Ectodermal cell (in vitro differentiated cells): ENCODE data around the gene RPL13.

Experiments
- H3K27ac ChIP-seq: 2 replicates; pipeline ENCODE4 v1.7.0; 2013; ENCODE audit warnings: mild to moderate bottlenecking, low read depth, low read length; ENCODE audit not compliant: insufficient read depth, poor library complexity, severe bottlenecking
- H3K27me3 ChIP-seq: 2 replicates; pipeline ENCODE4 v1.7.0; 2013; ENCODE audit warnings: mild to moderate bottlenecking, low read length; ENCODE audit not compliant: insufficient read depth, control insufficient read depth, poor library complexity, severe bottlenecking
- H3K36me3 ChIP-seq: one replicate; pipeline ENCODE4 v1.7.0; 2013; ENCODE audit warnings: low read length; ENCODE audit not compliant: control insufficient read depth, insufficient read depth
- H3K4me1 ChIP-seq: one replicate; pipeline ENCODE4 v1.7.0; 2013; ENCODE audit warnings: low read length; ENCODE audit not compliant: control insufficient read depth, insufficient read depth
- H3K4me3 ChIP-seq: 2 replicates; pipeline ENCODE4 v1.7.0; 2013; ENCODE audit warnings: low read depth, low read length, control low read depth; ENCODE audit not compliant: insufficient read depth
- H3K9me3 ChIP-seq: 2 replicates; pipeline ENCODE4 v1.7.0; 2013; ENCODE audit warnings: mild to moderate bottlenecking, low read length, moderate library complexity; ENCODE audit not compliant: control insufficient read depth
- WGBS, 2 experiments: methylation state at CpG; one replicate each; pipeline ENCODE4 v1.1.7; 2013; ENCODE audit warnings: missing lambda C conversion rate in 2 of 2; 5-methylcytosine and 5-hydroxymethylcytosine counted together

RPL13 gene

DNA sequence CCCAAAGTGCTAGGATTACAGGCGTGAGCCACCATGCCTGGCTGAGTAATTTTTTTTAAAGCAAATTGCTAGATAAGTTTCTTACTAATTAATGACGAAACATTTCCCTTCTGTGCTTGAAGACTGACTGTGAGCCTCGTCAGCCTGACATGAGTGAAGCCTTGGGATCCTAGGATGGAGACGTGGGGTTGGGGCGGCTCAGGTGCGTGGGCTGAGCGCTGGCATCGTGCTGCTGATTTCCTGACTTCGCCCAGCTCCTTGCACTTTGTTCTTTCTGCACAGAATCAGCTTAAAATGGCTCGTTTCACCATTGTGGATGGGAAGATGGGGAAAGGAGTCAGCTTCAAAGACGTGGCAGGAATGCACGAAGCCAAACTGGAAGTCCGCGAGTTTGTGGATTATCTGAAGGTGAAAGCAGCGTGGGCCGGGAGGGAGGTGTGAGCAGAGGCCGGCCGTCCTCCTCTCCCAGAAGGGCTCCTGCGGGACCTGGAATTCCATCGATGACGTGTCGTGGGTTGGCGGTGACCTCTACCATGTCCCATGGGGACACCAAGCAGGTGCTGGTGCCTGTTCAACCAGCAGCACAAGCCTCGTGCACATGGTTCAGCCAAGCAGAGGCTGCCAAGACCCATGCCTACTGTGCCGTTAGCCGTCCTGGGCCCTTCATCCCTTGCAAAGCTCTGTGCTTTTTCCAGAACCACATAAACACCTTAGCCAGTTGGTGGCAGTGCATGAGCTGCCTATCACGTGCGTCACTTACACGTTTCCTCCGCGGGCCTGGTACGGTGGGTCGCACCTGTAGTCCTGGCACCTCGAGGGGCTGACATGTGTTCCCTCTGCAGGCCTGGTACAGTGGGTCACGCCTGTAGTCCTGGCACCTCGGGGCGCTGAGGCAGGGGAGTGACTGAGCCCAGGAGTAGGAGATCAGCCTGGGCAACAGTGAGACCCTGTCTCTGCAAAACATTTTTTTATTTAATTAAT is 29.8 kb upstream of the RPL13 start:
- Histone ChIP-seq H3K4me3 (no peak overlapping the region), H3K27ac (no peak overlapping the region), H3K36me3 (peaks cover 72% of the 10 kb centered on the region), H3K4me1 (no peaks in the 10 kb centered on the region), H3K9me3 (no peaks in the 10 kb centered on the region), H3K27me3 (no peaks in the 10 kb centered on the region)
- WGBS, 2 experiments, result 95% methylated on average over 37 of the region's 37 CpGs

- Histone ChIP-seq H3K4me3 (no peak overlapping the region), H3K36me3 (peaks cover 62% of the 10 kb centered on the region), H3K27me3 (no peaks in the 10 kb centered on the region), H3K27ac (no peak overlapping the region), H3K4me1 (no peaks in the 10 kb centered on the region), H3K9me3 (no peaks in the 10 kb centered on the region)
- 96% methylated on average over 31 of the region's 31 CpGs for WGBS, 2 experiments
Observed at GRCh38 chr16:89531821-89532526, 28.5 kb upstream of the RPL13 start.

GRCh38 chr16:89534252-89534756 is 26.2 kb upstream of the RPL13 start:
- 96 to 97% methylated on average over 11 of the region's 11 CpGs for WGBS, 2 experiments
- H3K4me3 ChIP-seq, result no peak overlapping the region
- H3K4me1 ChIP-seq, result no peaks in the 10 kb centered on the region
- no peaks in the 10 kb centered on the region for H3K27me3 ChIP-seq
- H3K27ac ChIP-seq, result no peak overlapping the region
- no peaks in the 10 kb centered on the region for H3K9me3 ChIP-seq
- peaks cover 56% of the 10 kb centered on the region for H3K36me3 ChIP-seq

GRCh38 chr16:89536371-89536770 is 24.1 kb upstream of the RPL13 start:
- no peak overlapping the region for H3K4me3 ChIP-seq
- 95 to 98% methylated on average over 19 to 20 of the region's 24 CpGs for WGBS, 2 experiments
- H3K27ac ChIP-seq, result no peak overlapping the region
- H3K36me3 ChIP-seq, result peaks cover 43% of the 10 kb centered on the region
- H3K27me3 ChIP-seq, result no peaks in the 10 kb centered on the region
- H3K4me1 ChIP-seq, result no peaks in the 10 kb centered on the region
- no peaks in the 10 kb centered on the region for H3K9me3 ChIP-seq

- H3K4me1 ChIP-seq, result no peaks in the 10 kb centered on the region
- H3K9me3 ChIP-seq, result no peaks in the 10 kb centered on the region
- no peaks in the 10 kb centered on the region for H3K27me3 ChIP-seq
- WGBS, 2 experiments, result 94% methylated on average over 36 of the region's 36 CpGs
- H3K27ac ChIP-seq, result no peak overlapping the region
- H3K4me3 ChIP-seq, result no peak overlapping the region
- H3K36me3 ChIP-seq, result peaks cover 43% of the 10 kb centered on the region
Observed at GRCh38 chr16:89536886-89537548, 23.5 kb upstream of the RPL13 start.

DNA sequence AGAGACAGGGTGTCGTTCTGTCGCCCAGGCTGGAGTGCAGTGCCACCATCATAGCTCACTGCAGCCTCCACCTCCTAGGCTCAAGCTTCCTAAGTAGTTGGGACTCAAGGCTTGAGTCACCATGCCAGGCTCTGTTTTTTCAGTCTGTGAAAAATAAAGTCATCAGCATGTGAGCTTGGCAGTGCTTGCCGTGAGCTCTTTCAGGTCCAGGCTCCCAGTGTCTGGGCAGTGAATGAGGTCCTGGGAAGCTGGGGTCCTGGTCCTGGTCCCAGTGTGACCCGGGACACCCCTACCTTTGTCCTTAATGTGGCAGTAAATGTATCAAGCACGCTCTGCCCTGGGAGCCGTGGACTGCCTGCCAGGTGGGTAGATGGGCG is 22.9 kb upstream of the RPL13 start:
- no peaks in the 10 kb centered on the region for H3K9me3 ChIP-seq
- no peak overlapping the region for H3K4me3 ChIP-seq

GRCh38 chr16:89538286-89538685 is 22.2 kb upstream of the RPL13 start:
- no peaks in the 10 kb centered on the region for H3K9me3 ChIP-seq
- no peaks in the 10 kb centered on the region for H3K4me1 ChIP-seq
- no peaks in the 10 kb centered on the region for H3K27me3 ChIP-seq
- 96 to 97% methylated on average over 12 of the region's 12 CpGs for WGBS, 2 experiments
- H3K4me3 ChIP-seq, result no peak overlapping the region
- H3K27ac ChIP-seq, result no peak overlapping the region
- peaks cover 32% of the 10 kb centered on the region for H3K36me3 ChIP-seq

More for the DNA sequence above, 22.9 kb upstream of the RPL13 start:
- peaks cover 39% of the 10 kb centered on the region for H3K36me3 ChIP-seq
- H3K27ac ChIP-seq, result no peak overlapping the region
- no peaks in the 10 kb centered on the region for H3K4me1 ChIP-seq
- 95 to 96% methylated on average over 7 of the region's 7 CpGs for WGBS, 2 experiments
- no peaks in the 10 kb centered on the region for H3K27me3 ChIP-seq

DNA sequence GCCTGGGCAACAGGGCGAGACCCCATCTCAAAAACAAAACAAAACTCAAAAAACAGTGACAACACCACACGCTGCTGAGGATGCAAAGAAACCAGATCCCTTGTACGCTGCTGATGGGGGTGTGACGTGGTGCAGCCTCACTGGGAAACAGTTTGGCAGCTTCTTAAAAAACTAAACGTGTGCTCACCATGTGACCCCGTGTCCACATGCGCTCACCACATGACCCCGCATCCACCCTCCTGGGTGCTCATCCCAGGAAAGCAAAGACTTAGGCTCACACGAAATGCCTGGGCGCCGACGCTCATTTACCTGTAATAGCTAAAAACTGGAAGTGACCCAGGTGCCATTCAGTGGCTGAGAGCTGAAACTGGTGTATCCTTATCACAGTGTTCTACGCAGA is 19.9 kb upstream of the RPL13 start:
- no peaks in the 10 kb centered on the region for H3K4me1 ChIP-seq
- H3K9me3 ChIP-seq, result no peaks in the 10 kb centered on the region
- no peaks in the 10 kb centered on the region for H3K27me3 ChIP-seq
- H3K36me3 ChIP-seq, result peaks cover 16% of the 10 kb centered on the region
- H3K27ac ChIP-seq, result no peak overlapping the region
- WGBS, 2 experiments, result 92 to 93% methylated on average over 13 of the region's 13 CpGs
- no peak overlapping the region for H3K4me3 ChIP-seq

DNA sequence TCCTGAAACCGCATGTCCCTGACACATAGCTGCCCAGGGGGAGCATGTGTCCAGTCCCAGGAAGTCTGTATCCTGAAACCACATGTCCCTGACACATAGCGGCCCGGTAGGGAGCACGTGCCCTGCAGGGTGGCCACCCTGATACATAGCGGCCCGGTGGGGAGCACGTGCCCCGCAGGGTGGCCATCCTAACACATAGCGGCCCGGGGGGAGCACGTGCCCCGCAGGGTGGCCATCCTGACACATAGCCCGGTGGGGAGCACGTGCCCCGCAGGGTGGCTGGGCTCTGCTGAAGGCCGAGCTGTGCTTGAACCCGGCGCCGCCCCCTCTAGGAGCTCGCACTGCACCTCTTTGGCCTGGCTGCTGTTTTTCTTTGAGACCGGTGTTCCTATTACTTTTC is 18.7 kb upstream of the RPL13 start:
- H3K4me1 ChIP-seq, result no peaks in the 10 kb centered on the region
- 95% methylated on average over 21 of the region's 21 CpGs for WGBS, 2 experiments
- H3K36me3 ChIP-seq, result peaks cover 22% of the 10 kb centered on the region
- no peak overlapping the region for H3K27ac ChIP-seq
- H3K27me3 ChIP-seq, result no peaks in the 10 kb centered on the region
- H3K9me3 ChIP-seq, result no peaks in the 10 kb centered on the region
- no peak overlapping the region for H3K4me3 ChIP-seq

DNA sequence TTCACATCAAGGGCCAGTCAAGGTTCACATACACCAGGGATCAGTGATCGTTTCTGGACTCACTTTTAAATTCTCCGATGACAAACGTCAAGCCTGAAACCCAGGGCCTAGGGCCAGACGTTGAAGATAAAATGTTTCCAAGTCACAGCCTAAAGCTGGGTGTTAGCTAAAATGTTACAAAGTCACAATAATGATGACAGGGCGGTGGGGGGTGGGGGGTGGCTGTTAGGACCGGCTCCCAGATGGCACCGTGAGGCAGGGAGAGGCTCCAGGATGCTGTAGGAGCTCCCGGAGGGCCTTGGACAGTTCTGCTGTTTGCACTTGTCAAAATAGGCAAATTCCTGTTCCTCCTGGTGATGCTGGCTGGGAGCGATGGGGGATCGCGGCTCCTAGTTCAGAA is 16.4 kb upstream of the RPL13 start:
- no peak overlapping the region for H3K4me3 ChIP-seq
- peaks cover 25% of the 10 kb centered on the region for H3K36me3 ChIP-seq
- H3K27me3 ChIP-seq, result no peaks in the 10 kb centered on the region
- H3K4me1 ChIP-seq, result no peaks in the 10 kb centered on the region
- H3K9me3 ChIP-seq, result no peaks in the 10 kb centered on the region
- WGBS, 2 experiments, result 95 to 96% methylated on average over 11 of the region's 11 CpGs
- no peak overlapping the region for H3K27ac ChIP-seq
